ENCODE data around the gene ANGPTL5.
"Not testable (repeated sequence)": the region's sequence is repeated elsewhere in the genome, so short reads cannot be mapped to it uniquely, and the experiment has no call there.

ANGPTL5 gene

GRCh38 chr11:101866619-101867491, 49.5 kb downstream of the ANGPTL5 start:
- Mint-ChIP-seq H3K27ac (peak overlapping the region; percentile 28 to 72 (median 54)), H3K4me1 (no peaks in the 10 kb centered on the region), H3K4me3 (no peak overlapping the region), H3K9me3 (peaks cover 5% of the 10 kb centered on the region), H3K36me3 (ENCODE audit: low read depth) (no peaks in the 10 kb centered on the region), H3K27me3 (ENCODE audit: low read depth) (no peaks in the 10 kb centered on the region)
- no peak for TF ChIP-seq CTCF (IDR thresholded peaks at IDR 0.05; ENCODE audit: unreplicated experiment in 3 of 3)

GRCh38 chr11:101864098-101864497, 52.2 kb downstream of the ANGPTL5 start:
- Mint-ChIP-seq H3K4me3 (no peak overlapping the region), H3K27ac (no peak overlapping the region), H3K9me3 (peaks cover 5% of the 10 kb centered on the region), H3K36me3 (ENCODE audit: low read depth) (no peaks in the 10 kb centered on the region), H3K27me3 (ENCODE audit: low read depth) (no peaks in the 10 kb centered on the region), H3K4me1 (no peaks in the 10 kb centered on the region)
- no peak for TF ChIP-seq CTCF (IDR thresholded peaks at IDR 0.05; ENCODE audit: unreplicated experiment in 3 of 3)

- no peak for TF ChIP-seq CTCF (IDR thresholded peaks at IDR 0.05; ENCODE audit: unreplicated experiment in 3 of 3)
- no peak overlapping the region for H3K4me3 Mint-ChIP-seq
Measured at GRCh38 chr11:101863361-101863760, 53.0 kb downstream of the ANGPTL5 start.

GRCh38 chr11:101862391-101863233, 53.7 kb downstream of the ANGPTL5 start:
- no peaks in the 10 kb centered on the region for H3K4me1 Mint-ChIP-seq
- H3K27me3 Mint-ChIP-seq (ENCODE audit: low read depth), result no peaks in the 10 kb centered on the region
- H3K36me3 Mint-ChIP-seq (ENCODE audit: low read depth), result no peaks in the 10 kb centered on the region
- H3K27ac Mint-ChIP-seq, result peak overlapping the region in 1 of 3 experiments; percentile 2
- peaks cover 5% of the 10 kb centered on the region for H3K9me3 Mint-ChIP-seq
- peak; percentile 43 to 52 (median 48) for TF ChIP-seq CTCF (IDR thresholded peaks at IDR 0.05; ENCODE audit: unreplicated experiment in 3 of 3)
- no peak overlapping the region for H3K4me3 Mint-ChIP-seq

More at GRCh38 chr11:101863361-101863760, 53.0 kb downstream of the ANGPTL5 start:
- H3K4me1 Mint-ChIP-seq, result no peaks in the 10 kb centered on the region
- H3K27ac Mint-ChIP-seq, result no peak overlapping the region
- no peaks in the 10 kb centered on the region for H3K27me3 Mint-ChIP-seq (ENCODE audit: low read depth)
- no peaks in the 10 kb centered on the region for H3K36me3 Mint-ChIP-seq (ENCODE audit: low read depth)
- peaks cover 5% of the 10 kb centered on the region for H3K9me3 Mint-ChIP-seq

GRCh38 chr11:101860696-101861427, 55.5 kb downstream of the ANGPTL5 start:
- no peak overlapping the region for H3K27ac Mint-ChIP-seq
- peak; percentile 71 to 83 (median 76) for TF ChIP-seq CTCF (IDR thresholded peaks at IDR 0.05; ENCODE audit: unreplicated experiment in 3 of 3)
- H3K4me1 Mint-ChIP-seq, result no peaks in the 10 kb centered on the region
- no peak overlapping the region for H3K4me3 Mint-ChIP-seq
- peaks cover 5% of the 10 kb centered on the region for H3K9me3 Mint-ChIP-seq
- H3K27me3 Mint-ChIP-seq (ENCODE audit: low read depth), result no peaks in the 10 kb centered on the region
- no peaks in the 10 kb centered on the region for H3K36me3 Mint-ChIP-seq (ENCODE audit: low read depth)

GRCh38 chr11:101852260-101852659, 64.1 kb downstream of the ANGPTL5 start:
- H3K36me3 Mint-ChIP-seq (ENCODE audit: low read depth); H3K4me1 Mint-ChIP-seq: not testable (repeated sequence)

More at GRCh38 chr11:101852260-101852659, 64.1 kb downstream of the ANGPTL5 start:
- H3K9me3 Mint-ChIP-seq, result peaks cover 15% of the 10 kb centered on the region
- not testable (repeated sequence) for H3K27ac Mint-ChIP-seq; H3K4me3 Mint-ChIP-seq; H3K27me3 Mint-ChIP-seq (ENCODE audit: low read depth)
